MM.1S (cell line): ENCODE results near the gene CPA3.

Experiments
- DNase-seq: peaks from one replicate; pipeline ENCODE4 v3.0.0-alpha.2; 2015
- H2AFZ ChIP-seq: fragments of 300-600 bp; sonication (generic); 2 replicates; pipeline ENCODE4 v1.6.0; 2016; ENCODE audit warnings: antibody characterized with exemption, low read length
- H3F3A ChIP-seq: fragments of 300-600 bp; sonication (generic); 2 replicates; pipeline ENCODE4 v1.6.1; 2016; ENCODE audit warnings: mild to moderate bottlenecking, antibody characterized with exemption, low read length, moderate library complexity, mixed read lengths; ENCODE audit not compliant: insufficient read depth
- H3K27ac ChIP-seq: fragments of 300-600 bp; sonication (generic); 2 replicates; pipeline ENCODE4 v1.5.1; 2016; ENCODE audit warnings: mild to moderate bottlenecking, low read length
- H3K27me3 ChIP-seq: fragments of 300-600 bp; sonication (generic); replicated peaks from 2 replicates; pipeline ENCODE4 v1.6.0; 2016; ENCODE audit warnings: low read length; ENCODE audit not compliant: insufficient read depth
- H3K36me3 ChIP-seq: fragments of 300-600 bp; sonication (generic); replicated peaks from 2 replicates; pipeline ENCODE4 v1.6.1; 2016; ENCODE audit warnings: mild to moderate bottlenecking, low read length, mixed read lengths; ENCODE audit not compliant: insufficient read depth
- H3K4me1 ChIP-seq: fragments of 300-600 bp; sonication (generic); 2 replicates; pipeline ENCODE4 v1.6.1; 2016; ENCODE audit warnings: low read length, mixed read lengths
- H3K4me2 ChIP-seq: fragments of 300-600 bp; sonication (generic); 2 replicates; pipeline ENCODE4 v1.6.0; 2016; ENCODE audit warnings: low read depth, low read length
- H3K4me3 ChIP-seq: fragments of 300-600 bp; sonication (generic); 2 replicates; pipeline ENCODE4 v1.5.1; 2016; ENCODE audit warnings: low read length, mixed read lengths
- H3K79me2 ChIP-seq: fragments of 300-600 bp; sonication (generic); 2 replicates; pipeline ENCODE4 v1.6.1; 2016; ENCODE audit warnings: mixed run types, low read length, mixed read lengths
- H3K9ac ChIP-seq: fragments of 300-600 bp; sonication (generic); 2 replicates; pipeline ENCODE4 v1.6.1; 2016; ENCODE audit warnings: low read length, mixed read lengths
- H3K9me2 ChIP-seq: fragments of 300-600 bp; sonication (generic); replicated peaks from 2 replicates; pipeline ENCODE4 v1.6.1; 2016; ENCODE audit warnings: mild to moderate bottlenecking, low read length, mixed read lengths; ENCODE audit not compliant: insufficient read depth
- H3K9me3 ChIP-seq: fragments of 300-600 bp; sonication (generic); replicated peaks from 2 replicates; pipeline ENCODE4 v1.6.1; 2016; ENCODE audit warnings: mild to moderate bottlenecking, low read length, mixed read lengths; ENCODE audit not compliant: insufficient read depth
- H4K20me1 ChIP-seq: fragments of 300-600 bp; sonication (generic); 2 replicates; pipeline ENCODE4 v1.6.1; 2016; ENCODE audit warnings: mild to moderate bottlenecking, low read length, moderate library complexity, mixed read lengths; ENCODE audit not compliant: insufficient read depth
- EZH2 ChIP-seq: fragments of 300-600 bp; sonication (generic); optimal IDR thresholded peaks from 2 replicates; pipeline ENCODE3; 2017; ENCODE audit warnings: low read depth, mild to moderate bottlenecking, antibody characterized with exemption, low read length, mixed read lengths
- EZH2phosphoT487 ChIP-seq: fragments of 300-600 bp; sonication (generic); IDR thresholded peaks from 2 replicates; pipeline ENCODE4 v1.6.1; 2018; ENCODE audit warnings: antibody characterized with exemption, low read length
- TF ChIP-seq, protein P1 (sequence below): fragments of 300-600 bp; sonication (generic); IDR thresholded peaks from 2 replicates; pipeline ENCODE4 v1.5.1; 2016; ENCODE audit warnings: antibody characterized with exemption, low read length, mixed read lengths

CPA3 gene

GRCh38 chr3:148825476-148825875, 39.6 kb upstream of the CPA3 start:
- no peaks in the 10 kb centered on the region for H3F3A ChIP-seq
- H3K4me2 ChIP-seq, result no peak overlapping the region
- no peak for DNase-seq
- H3K4me3 ChIP-seq, result no peak overlapping the region
- H3K9me2 ChIP-seq, result no peaks in the 10 kb centered on the region
- H3K9me3 ChIP-seq, result no peaks in the 10 kb centered on the region
- H3K4me1 ChIP-seq, result no peaks in the 10 kb centered on the region
- H3K27ac ChIP-seq, result no peak overlapping the region
- H4K20me1 ChIP-seq, result no peaks in the 10 kb centered on the region
- no peak overlapping the region for H3K9ac ChIP-seq
- no peaks in the 10 kb centered on the region for H3K79me2 ChIP-seq
- TF ChIP-seq, protein P1, sequence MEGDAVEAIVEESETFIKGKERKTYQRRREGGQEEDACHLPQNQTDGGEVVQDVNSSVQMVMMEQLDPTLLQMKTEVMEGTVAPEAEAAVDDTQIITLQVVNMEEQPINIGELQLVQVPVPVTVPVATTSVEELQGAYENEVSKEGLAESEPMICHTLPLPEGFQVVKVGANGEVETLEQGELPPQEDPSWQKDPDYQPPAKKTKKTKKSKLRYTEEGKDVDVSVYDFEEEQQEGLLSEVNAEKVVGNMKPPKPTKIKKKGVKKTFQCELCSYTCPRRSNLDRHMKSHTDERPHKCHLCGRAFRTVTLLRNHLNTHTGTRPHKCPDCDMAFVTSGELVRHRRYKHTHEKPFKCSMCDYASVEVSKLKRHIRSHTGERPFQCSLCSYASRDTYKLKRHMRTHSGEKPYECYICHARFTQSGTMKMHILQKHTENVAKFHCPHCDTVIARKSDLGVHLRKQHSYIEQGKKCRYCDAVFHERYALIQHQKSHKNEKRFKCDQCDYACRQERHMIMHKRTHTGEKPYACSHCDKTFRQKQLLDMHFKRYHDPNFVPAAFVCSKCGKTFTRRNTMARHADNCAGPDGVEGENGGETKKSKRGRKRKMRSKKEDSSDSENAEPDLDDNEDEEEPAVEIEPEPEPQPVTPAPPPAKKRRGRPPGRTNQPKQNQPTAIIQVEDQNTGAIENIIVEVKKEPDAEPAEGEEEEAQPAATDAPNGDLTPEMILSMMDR, result no peak
- TF ChIP-seq EZH2 (no peak), EZH2phosphoT487 (no peak)
- no peak overlapping the region for H2AFZ ChIP-seq
- H3K36me3 ChIP-seq, result no peaks in the 10 kb centered on the region
- H3K27me3 ChIP-seq, result no peaks in the 10 kb centered on the region

GRCh38 chr3:148827585-148827984, 37.5 kb upstream of the CPA3 start, which contains the start of gene CPB1:
TSS of gene CPB1 (plus strand) at chr3:148827811. CDS start at chr3:148827824, 13 bp downstream.
- TF ChIP-seq, protein P1, result no peak
- TF ChIP-seq EZH2, result no peak
- TF ChIP-seq EZH2phosphoT487, result no peak
- Histone ChIP-seq H3K9me2 (no peaks in the 10 kb centered on the region), H3F3A (no peaks in the 10 kb centered on the region), H4K20me1 (no peaks in the 10 kb centered on the region), H3K27ac (no peak within 1 kb of the TSS), H3K4me2 (no peak within 1 kb of the TSS), H3K79me2 (no peaks in the 10 kb centered on the region), H3K9ac (no peak within 1 kb of the TSS), H3K9me3 (no peaks in the 10 kb centered on the region), H2AFZ (no peak within 1 kb of the TSS), H3K4me1 (no peaks in the 10 kb centered on the region), H3K36me3 (no peaks in the 10 kb centered on the region), H3K27me3 (no peaks in the 10 kb centered on the region), H3K4me3 (no peak within 1 kb of the TSS)
- DNase-seq, result no peak

- no peaks in the 10 kb centered on the region for H3K4me1 ChIP-seq
- H3K4me3 ChIP-seq, result no peak overlapping the region
- no peaks in the 10 kb centered on the region for H3K9me2 ChIP-seq
- no peaks in the 10 kb centered on the region for H3K36me3 ChIP-seq
- no peaks in the 10 kb centered on the region for H4K20me1 ChIP-seq
- no peak for DNase-seq
- H3F3A ChIP-seq, result no peaks in the 10 kb centered on the region
- no peak overlapping the region for H3K9ac ChIP-seq
- TF ChIP-seq EZH2 (no peak), EZH2phosphoT487 (no peak)
- TF ChIP-seq, protein P1, result no peak
- H3K4me2 ChIP-seq, result no peak overlapping the region
- H3K27me3 ChIP-seq, result no peaks in the 10 kb centered on the region
- H3K9me3 ChIP-seq, result no peaks in the 10 kb centered on the region
- no peaks in the 10 kb centered on the region for H3K79me2 ChIP-seq
- no peak overlapping the region for H2AFZ ChIP-seq
- H3K27ac ChIP-seq, result no peak overlapping the region
These were observed 36.9 kb upstream of the CPA3 start for GRCh38 chr3:148828136-148828690.
